CD4-positive, alpha-beta memory T cell (primary cell): ENCODE results near the gene SWI5. TPM values are rescaled to one million over a fixed set of nuclear protein-coding genes. Genes with fewer than 3 reads are reported as not detected.
A peak's percentile ranks its signal among the peaks of the same experiment; 100 is the strongest.
"Not testable (repeated sequence)": the region's sequence is repeated elsewhere in the genome, so short reads cannot be mapped to it uniquely, and the experiment has no call there.

ENCODE experiments used
- CTCF ChIA-PET: fragments of 350-600 bp; sonication (Branson Sonifier 250); formaldehyde crosslinking; loops from one replicate; lab custom pipeline; 2021; ENCODE audit warnings: inconsistent platforms; ENCODE audit not compliant: partially characterized antibody; lab: Charles Lee
- POLR2A ChIA-PET: fragments of 350-600 bp; sonication (Branson Sonifier 250); formaldehyde crosslinking; loops from one replicate; lab custom pipeline; 2021; ENCODE audit not compliant: partially characterized antibody; lab: Charles Lee
- DNase-seq, 5 donors: peaks; one replicate each; pipeline versions ENCODE4 v3.0.0 to v3.0.0-alpha.2; 2020 to 2022; ENCODE audit warnings: mixed read lengths in 1 of 5
- H3K27ac ChIP-seq: one replicate; pipeline ENCODE4 v1.7.0; 2013; ENCODE audit warnings: low read depth, low read length
- H3K27me3 ChIP-seq: 2 replicates; pipeline ENCODE4 v1.7.0; 2013; ENCODE audit warnings: mild to moderate bottlenecking, low read length, moderate library complexity; ENCODE audit not compliant: insufficient read depth
- H3K36me3 ChIP-seq: 2 replicates; pipeline ENCODE4 v1.7.0; 2013; ENCODE audit warnings: mild to moderate bottlenecking, low read length, moderate library complexity; ENCODE audit not compliant: insufficient read depth
- H3K4me1 ChIP-seq: 2 replicates; pipeline ENCODE4 v1.7.0; 2013; ENCODE audit warnings: mild to moderate bottlenecking, low read length, moderate library complexity; ENCODE audit not compliant: insufficient read depth
- H3K4me3 ChIP-seq, 2 donors: one replicate each; pipeline ENCODE4 v1.7.0; 2013; ENCODE audit warnings: low read length in 2 of 2, mild to moderate bottlenecking in 1 of 2
- H3K9me3 ChIP-seq, 2 donors: one replicate each; pipeline ENCODE4 v1.7.0; 2013; ENCODE audit warnings: low read length in 2 of 2, control low read depth in 1 of 2; ENCODE audit not compliant: control insufficient read depth in 1 of 2
- H3K27ac Mint-ChIP-seq, 7 donors: one replicate each; pipeline ENCODE4 v1.8.0; 2020 to 2021; ENCODE audit warnings: mixed read lengths in 7 of 7, mild to moderate bottlenecking in 6 of 7, inconsistent platforms in 3 of 7, moderate library complexity in 3 of 7
- H3K27me3 Mint-ChIP-seq, 2 donors: one replicate each; pipeline ENCODE4 v1.8.0; 2020 to 2021; ENCODE audit warnings: mixed read lengths in 2 of 2
- H3K36me3 Mint-ChIP-seq, 2 donors: one replicate each; pipeline ENCODE4 v1.8.0; 2020 to 2021; ENCODE audit warnings: mixed read lengths in 2 of 2, inconsistent platforms in 1 of 2, mild to moderate bottlenecking in 1 of 2
- H3K4me1 Mint-ChIP-seq, 4 donors: one replicate each; pipeline ENCODE4 v1.8.0; 2020 to 2021; ENCODE audit warnings: mixed read lengths in 4 of 4, mild to moderate bottlenecking in 1 of 4
- H3K4me3 Mint-ChIP-seq, 8 donors: one replicate each; pipeline ENCODE4 v1.8.0; 2020 to 2021; ENCODE audit warnings: mixed read lengths in 8 of 8, mild to moderate bottlenecking in 7 of 8, moderate library complexity in 6 of 8, inconsistent platforms in 3 of 8
- H3K9me3 Mint-ChIP-seq, 8 donors: one replicate each; pipeline ENCODE4 v1.8.0; 2020 to 2021; ENCODE audit warnings: mixed read lengths in 8 of 8, mild to moderate bottlenecking in 5 of 8, inconsistent platforms in 3 of 8, moderate library complexity in 1 of 8
- intact Hi-C: fragments of 100-400 bp; cut with micrococcal nuclease; formaldehyde crosslinking; loops from one replicate; pipeline ENCODE4 v1.15.1; 2023
- polyA plus RNA-seq, 2 donors: library from polyadenylated mRNA; unstranded; fragments of 300-500 nt; fragmentation: Illumina TruSeq; gene quantifications; one replicate each; pipeline ENCODE4 v1.2.3, GENCODE V29; 2021
- total RNA-seq, 2 experiments: library from RNA; stranded (reverse); gene quantifications; one replicate each; pipeline ENCODE4 v1.2.3, GENCODE V29; 2021

Gene SWI5
- total RNA-seq (10 to 100 TPM; 11.5 to 14.9 TPM), polyA plus RNA-seq (10 to 100 TPM; 25.5 to 30.7 TPM)

- H3K4me3 ChIP-seq = peak within 1 kb of the TSS; percentile 88
- H3K9me3 ChIP-seq = no peaks in the 10 kb centered on the region
- Mint-ChIP-seq H3K4me3 (peak within 1 kb of the TSS; percentile 94 to 98 (median 97)), H3K4me1 (peaks cover 17 to 43% (median 32%) of the 10 kb centered on the region in 4 donors), H3K9me3 (peaks cover 0 to 2% (median 0%) of the 10 kb centered on the region in 8 donors), H3K27ac (peak within 1 kb of the TSS; percentile 92 to 99 (median 97)), H3K36me3 (peaks cover 8 to 30% of the 10 kb centered on the region in 2 donors), H3K27me3 (no peaks in the 10 kb centered on the region)
- peak; percentile 99 to 100 (median 100) for DNase-seq
- ChIA-PET POLR2A (interaction anchor here (0.6 to 1.4 kb wide), 15 partner anchors 13 to 408 kb away, joined by 3 to 19 read pairs (median 5); partner anchors contain the start of genes CIZ1, GLE1, PTGES2 and SPTAN1), CTCF (interaction anchor here (0.9 to 1.6 kb wide), 3 partner anchors 19 to 65 kb away, joined by 3 to 6 read pairs (median 5); no protein-coding TSS in a partner anchor)
- peak within 1 kb of the TSS; percentile 82 for H3K27ac ChIP-seq
- H3K4me1 ChIP-seq = peaks cover 28% of the 10 kb centered on the region
- intact Hi-C loops = loop anchor here (1.0 kb wide), 4 partner anchors 26 to 180 kb away; partner anchors contain the start of genes COQ4, ODF2, SLC27A4 and TRUB2
- H3K27me3 ChIP-seq = no peaks in the 10 kb centered on the region
- H3K36me3 ChIP-seq = peaks cover 16% of the 10 kb centered on the region
Measured at GRCh38 chr9:128276008-128276573, at the start of gene SWI5. Gene SWI5 (plus strand): TSS chr9:128276276.

- Mint-ChIP-seq H3K4me3 (no peak overlapping the region), H3K27me3 (no peaks in the 10 kb centered on the region), H3K27ac (no peak overlapping the region), H3K4me1 (no peaks in the 10 kb centered on the region), H3K36me3 (no peaks in the 10 kb centered on the region), H3K9me3 (no peaks in the 10 kb centered on the region)
- Histone ChIP-seq H3K36me3 (no peaks in the 10 kb centered on the region), H3K27ac (no peak overlapping the region), H3K4me3 (no peak overlapping the region), H3K27me3 (no peaks in the 10 kb centered on the region), H3K4me1 (no peaks in the 10 kb centered on the region), H3K9me3 (no peaks in the 10 kb centered on the region)
- intact Hi-C loops = no loop called here
- POLR2A ChIA-PET = interaction anchor here (0.6 kb wide), 1 partner anchor 333 kb away, joined by 3 read pairs; no protein-coding TSS in a partner anchor
- no peak for DNase-seq
- CTCF ChIA-PET = no interaction called here
Measured at GRCh38 chr9:128226412-128226801, 49.7 kb upstream of the SWI5 start.

GRCh38 chr9:128230897-128231296, 45.2 kb upstream of the SWI5 start:
- H3K4me3 ChIP-seq, H3K4me1 Mint-ChIP-seq, H3K36me3 ChIP-seq, H3K27me3 ChIP-seq, intact Hi-C loops, H3K4me3 Mint-ChIP-seq, H3K9me3 Mint-ChIP-seq, H3K27ac Mint-ChIP-seq, H3K27ac ChIP-seq, POLR2A ChIA-PET, H3K27me3 Mint-ChIP-seq, H3K36me3 Mint-ChIP-seq, H3K9me3 ChIP-seq, H3K4me1 ChIP-seq, DNase-seq: not testable (repeated sequence)
- CTCF ChIA-PET = interaction anchor here (0.6 to 0.7 kb wide), 2 partner anchors 27 to 106 kb away, joined by 4 to 6 read pairs; no protein-coding TSS in a partner anchor

- no peaks in the 10 kb centered on the region for H3K36me3 Mint-ChIP-seq
- H3K4me3 Mint-ChIP-seq = no peak overlapping the region
- peak overlapping the region in 1 of 7 donors; percentile 71 for H3K27ac Mint-ChIP-seq
- Histone ChIP-seq H3K27me3 (no peaks in the 10 kb centered on the region), H3K36me3 (no peaks in the 10 kb centered on the region), H3K4me1 (no peaks in the 10 kb centered on the region), H3K4me3 (no peak overlapping the region), H3K9me3 (no peaks in the 10 kb centered on the region), H3K27ac (no peak overlapping the region)
- no peak for DNase-seq
- ChIA-PET POLR2A (no interaction called here), CTCF (interaction anchor here (0.7 kb wide), 1 partner anchor 28 kb away, joined by 6 read pairs; no protein-coding TSS in a partner anchor)
- H3K27me3 Mint-ChIP-seq = peaks cover 1 to 2% of the 10 kb centered on the region in 2 donors
- intact Hi-C loops = no loop called here
- H3K4me1 Mint-ChIP-seq = peaks cover 0 to 1% (median 0%) of the 10 kb centered on the region in 4 donors
- no peaks in the 10 kb centered on the region for H3K9me3 Mint-ChIP-seq
Measured at GRCh38 chr9:128231638-128232527, 44.2 kb upstream of the SWI5 start.

- Histone ChIP-seq H3K4me3 (no peak overlapping the region), H3K36me3 (no peaks in the 10 kb centered on the region), H3K4me1 (no peaks in the 10 kb centered on the region), H3K9me3 (no peaks in the 10 kb centered on the region), H3K27ac (no peak overlapping the region), H3K27me3 (no peaks in the 10 kb centered on the region)
- Mint-ChIP-seq H3K36me3 (no peaks in the 10 kb centered on the region), H3K4me1 (peaks cover 0 to 1% (median 0%) of the 10 kb centered on the region in 4 donors), H3K4me3 (no peak overlapping the region), H3K27me3 (peaks cover 1 to 2% of the 10 kb centered on the region in 2 donors), H3K27ac (peak overlapping the region in 1 of 7 donors; percentile 71), H3K9me3 (no peaks in the 10 kb centered on the region)
- ChIA-PET POLR2A (no interaction called here), CTCF (no interaction called here)
- intact Hi-C loops = no loop called here
- DNase-seq = no peak
Measured at GRCh38 chr9:128232528-128233428, 43.3 kb upstream of the SWI5 start.

GRCh38 chr9:128233817-128234406, 42.2 kb upstream of the SWI5 start:
- intact Hi-C loops = no loop called here
- no peaks in the 10 kb centered on the region for H3K9me3 ChIP-seq
- no peak overlapping the region for H3K27ac Mint-ChIP-seq
- POLR2A ChIA-PET = no interaction called here
- H3K4me3 Mint-ChIP-seq = no peak overlapping the region
- no peaks in the 10 kb centered on the region for H3K36me3 ChIP-seq
- no peaks in the 10 kb centered on the region for H3K27me3 ChIP-seq
- no peak overlapping the region for H3K27ac ChIP-seq
- no peaks in the 10 kb centered on the region for H3K36me3 Mint-ChIP-seq
- H3K4me1 Mint-ChIP-seq = peaks cover 0 to 1% (median 0%) of the 10 kb centered on the region in 4 donors
- no peaks in the 10 kb centered on the region for H3K4me1 ChIP-seq
- H3K4me3 ChIP-seq = no peak overlapping the region
- CTCF ChIA-PET = no interaction called here
- no peak for DNase-seq
- peaks cover 1 to 2% of the 10 kb centered on the region in 2 donors for H3K27me3 Mint-ChIP-seq
- H3K9me3 Mint-ChIP-seq = no peaks in the 10 kb centered on the region
